ENCODE results near the gene ORM1.

The ORM1 gene

DNA sequence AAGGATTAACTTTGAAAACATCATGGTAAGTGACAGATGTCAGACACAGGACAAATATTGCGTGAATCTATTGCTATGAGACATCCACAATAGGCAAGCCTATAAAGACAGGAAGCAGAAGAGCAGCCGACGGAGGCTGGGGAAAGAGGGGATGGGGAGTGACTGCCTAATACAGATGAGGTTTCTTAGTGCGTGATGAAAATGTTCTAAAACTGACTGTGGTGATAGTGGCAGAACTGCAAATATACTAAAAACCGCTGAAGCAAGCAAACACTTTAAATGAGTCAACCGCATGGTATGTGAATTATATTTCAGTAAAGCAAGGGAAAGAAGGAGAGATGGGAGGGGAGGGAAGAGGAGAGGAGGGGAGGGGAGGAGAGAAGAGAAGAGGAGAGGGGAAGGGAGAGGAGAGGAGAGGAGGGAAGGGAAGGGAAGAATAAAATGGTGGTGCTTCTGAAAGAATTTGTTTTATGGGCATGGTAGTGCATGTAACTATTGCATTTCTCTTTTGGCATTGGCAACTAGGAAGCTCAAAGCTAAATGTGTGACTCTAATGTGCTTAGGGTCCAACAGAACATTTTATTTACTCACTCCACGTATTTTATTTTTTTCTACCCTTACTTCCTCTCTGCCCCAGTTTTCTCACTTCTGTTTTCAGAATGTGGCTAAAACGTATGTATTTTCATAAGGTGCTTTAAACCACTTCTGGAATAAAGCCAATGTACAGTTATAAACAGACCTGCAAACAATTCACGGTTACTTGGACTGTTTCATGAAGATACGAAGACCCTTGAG lies 43.6 kb downstream of the ORM1 start:
- TF ChIP-seq, protein P1, sequence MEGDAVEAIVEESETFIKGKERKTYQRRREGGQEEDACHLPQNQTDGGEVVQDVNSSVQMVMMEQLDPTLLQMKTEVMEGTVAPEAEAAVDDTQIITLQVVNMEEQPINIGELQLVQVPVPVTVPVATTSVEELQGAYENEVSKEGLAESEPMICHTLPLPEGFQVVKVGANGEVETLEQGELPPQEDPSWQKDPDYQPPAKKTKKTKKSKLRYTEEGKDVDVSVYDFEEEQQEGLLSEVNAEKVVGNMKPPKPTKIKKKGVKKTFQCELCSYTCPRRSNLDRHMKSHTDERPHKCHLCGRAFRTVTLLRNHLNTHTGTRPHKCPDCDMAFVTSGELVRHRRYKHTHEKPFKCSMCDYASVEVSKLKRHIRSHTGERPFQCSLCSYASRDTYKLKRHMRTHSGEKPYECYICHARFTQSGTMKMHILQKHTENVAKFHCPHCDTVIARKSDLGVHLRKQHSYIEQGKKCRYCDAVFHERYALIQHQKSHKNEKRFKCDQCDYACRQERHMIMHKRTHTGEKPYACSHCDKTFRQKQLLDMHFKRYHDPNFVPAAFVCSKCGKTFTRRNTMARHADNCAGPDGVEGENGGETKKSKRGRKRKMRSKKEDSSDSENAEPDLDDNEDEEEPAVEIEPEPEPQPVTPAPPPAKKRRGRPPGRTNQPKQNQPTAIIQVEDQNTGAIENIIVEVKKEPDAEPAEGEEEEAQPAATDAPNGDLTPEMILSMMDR (IDR thresholded peaks at IDR 0.05; ENCODE audit: borderline replicate concordance, insufficient read depth, low read depth, low read length): no peak
- H3K4me3 ChIP-seq (ENCODE audit: low read depth, low read length): no peak overlapping the region

DNA sequence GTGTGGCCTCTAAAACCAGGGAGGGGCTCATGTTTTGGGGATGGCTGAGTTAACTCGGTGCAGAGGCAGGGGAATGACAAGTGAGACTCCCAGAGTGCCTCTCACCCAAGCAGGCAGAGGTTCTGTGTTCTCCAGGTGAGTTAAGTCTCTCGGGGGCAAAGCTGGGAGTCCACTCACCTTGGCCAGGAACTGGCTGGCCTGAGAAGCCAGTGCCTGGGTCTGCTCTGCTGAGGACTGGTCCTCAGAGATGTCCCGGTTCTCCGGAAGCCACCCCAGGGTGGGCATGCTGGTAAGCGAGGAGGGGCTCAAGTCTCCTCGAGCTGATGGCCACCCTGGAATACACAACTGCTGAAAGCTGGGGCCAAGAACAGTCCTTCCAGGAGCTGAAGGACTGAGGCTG lies 44.5 kb downstream of the ORM1 start:
- H3K4me3 ChIP-seq (ENCODE audit: low read depth, low read length): no peak overlapping the region
- TF ChIP-seq, protein P1 (IDR thresholded peaks at IDR 0.05; ENCODE audit: borderline replicate concordance, insufficient read depth, low read depth, low read length): no peak

DNA sequence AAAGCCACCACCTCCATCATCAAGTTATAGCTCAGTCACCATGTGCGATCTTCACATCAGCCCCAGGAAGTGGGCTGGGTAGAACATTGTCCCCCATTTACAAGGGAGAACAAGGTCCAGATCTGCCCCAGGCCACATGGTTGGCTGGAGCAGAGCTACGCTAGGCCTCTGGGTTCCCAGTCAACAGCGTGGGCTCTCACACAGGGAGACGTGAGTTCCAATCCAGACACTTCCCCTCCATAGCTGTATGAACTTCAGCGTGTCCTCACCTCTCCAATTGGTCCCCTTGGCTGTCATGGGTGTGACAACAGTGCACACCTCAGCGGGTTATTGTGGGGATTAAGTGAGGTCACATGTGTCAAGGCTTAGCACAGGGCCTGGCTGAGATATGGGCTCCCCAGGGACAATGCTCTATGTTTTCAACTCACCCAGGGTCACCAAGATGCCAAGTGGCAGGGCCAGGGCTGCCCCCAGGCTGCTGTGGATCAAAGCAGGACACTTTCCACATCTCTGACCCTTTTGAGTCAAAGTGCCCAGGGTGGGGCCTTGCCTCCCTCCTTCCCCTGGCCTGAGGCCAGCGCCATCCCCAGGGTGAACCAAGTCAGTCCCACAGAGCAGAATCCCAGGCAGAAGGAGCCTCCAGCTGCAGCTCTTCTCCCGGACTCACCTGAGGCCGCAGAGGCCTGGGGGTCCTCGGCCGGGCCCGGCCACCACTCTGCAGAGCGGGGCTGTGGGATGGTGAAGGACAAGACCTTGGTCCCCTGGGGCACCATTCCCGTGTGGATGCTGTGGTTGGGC lies 45.1 kb downstream of the ORM1 start:
- H3K4me3 ChIP-seq (ENCODE audit: low read depth, low read length): no peak overlapping the region

DNA sequence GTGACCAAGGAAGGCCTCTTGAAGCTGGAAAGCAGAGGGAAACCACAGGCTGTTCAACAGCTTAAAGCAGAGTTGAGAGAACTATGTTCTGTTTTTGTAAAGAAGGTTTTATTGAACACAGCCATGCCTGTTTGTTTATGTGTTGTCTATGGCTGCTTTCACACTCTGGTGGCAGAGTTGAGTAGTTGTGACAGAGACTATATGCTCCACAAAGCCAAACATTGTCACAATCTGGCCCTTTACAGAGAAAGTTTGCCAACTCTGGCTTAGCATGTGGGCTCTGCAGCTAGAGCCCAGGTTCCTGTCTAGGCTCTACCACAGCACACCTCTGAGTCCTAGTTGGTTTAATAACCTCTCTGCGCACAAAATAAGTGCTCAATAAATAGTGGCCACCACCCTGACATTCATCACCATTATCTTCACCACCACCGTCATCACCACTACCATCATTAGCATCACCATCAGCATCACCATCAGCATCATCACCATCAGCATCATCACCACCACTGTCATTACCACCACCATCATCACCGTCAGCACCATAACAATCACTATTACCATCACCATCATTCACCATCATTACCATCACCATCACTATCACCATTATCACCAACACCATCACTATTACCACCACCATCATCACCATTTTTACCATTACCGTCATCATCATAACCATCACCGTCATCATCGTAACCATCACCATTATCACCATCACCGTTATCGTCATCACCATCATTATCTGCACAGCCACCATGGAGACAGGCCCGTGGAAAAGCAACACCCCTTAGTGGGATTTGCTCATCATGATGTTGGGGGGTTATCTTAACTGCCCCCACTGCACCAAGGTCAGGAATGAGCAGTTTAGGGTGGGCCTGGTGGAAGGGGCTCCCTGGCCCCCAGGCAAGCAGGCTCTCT lies 46.6 kb downstream of the ORM1 start:
- no peak overlapping the region for H3K4me3 ChIP-seq (ENCODE audit: low read depth, low read length)
- TF ChIP-seq, protein P1 (IDR thresholded peaks at IDR 0.05; ENCODE audit: borderline replicate concordance, insufficient read depth, low read depth, low read length): no peak

More for the DNA sequence above, 45.1 kb downstream of the ORM1 start:
- TF ChIP-seq, protein P1 (IDR thresholded peaks at IDR 0.05; ENCODE audit: borderline replicate concordance, insufficient read depth, low read depth, low read length): no peak

DNA sequence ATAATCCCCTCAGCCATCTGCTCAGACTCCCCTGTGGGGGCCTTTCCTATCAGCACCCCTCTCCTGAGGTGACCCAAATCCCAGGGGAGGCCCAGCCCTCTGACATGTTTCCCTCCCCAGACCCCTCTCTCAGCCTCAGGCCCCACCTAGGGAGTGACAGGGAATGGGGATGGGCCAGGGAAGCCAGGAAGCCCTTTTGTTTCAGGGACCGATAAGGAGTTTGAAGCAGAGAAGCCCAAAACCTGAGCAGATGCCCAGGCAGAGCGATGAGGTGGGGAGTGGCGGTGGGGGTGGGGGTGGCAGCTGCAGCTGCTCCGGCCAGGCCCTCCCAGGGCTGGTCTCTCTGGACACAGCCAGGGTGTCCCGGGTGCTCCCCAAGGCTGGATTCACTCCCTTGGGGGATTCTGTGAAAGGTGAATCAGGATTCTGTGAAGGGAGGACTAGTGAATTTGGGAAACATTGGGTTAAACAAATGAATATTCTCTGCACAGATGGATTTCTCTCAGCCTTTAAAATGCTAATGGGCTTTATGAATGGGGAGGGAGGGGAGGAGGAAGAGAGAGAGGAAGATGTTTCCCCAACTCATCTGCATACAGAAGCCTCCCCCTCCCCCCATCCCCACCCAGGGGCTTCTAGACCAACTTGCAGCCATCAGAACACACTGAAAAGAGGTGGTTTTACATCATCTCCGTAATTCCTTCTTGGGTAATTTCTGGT lies 47.5 kb downstream of the ORM1 start:
- TF ChIP-seq, protein P1 (IDR thresholded peaks at IDR 0.05; ENCODE audit: borderline replicate concordance, insufficient read depth, low read depth, low read length): no peak
- no peak overlapping the region for H3K4me3 ChIP-seq (ENCODE audit: low read depth, low read length)

DNA sequence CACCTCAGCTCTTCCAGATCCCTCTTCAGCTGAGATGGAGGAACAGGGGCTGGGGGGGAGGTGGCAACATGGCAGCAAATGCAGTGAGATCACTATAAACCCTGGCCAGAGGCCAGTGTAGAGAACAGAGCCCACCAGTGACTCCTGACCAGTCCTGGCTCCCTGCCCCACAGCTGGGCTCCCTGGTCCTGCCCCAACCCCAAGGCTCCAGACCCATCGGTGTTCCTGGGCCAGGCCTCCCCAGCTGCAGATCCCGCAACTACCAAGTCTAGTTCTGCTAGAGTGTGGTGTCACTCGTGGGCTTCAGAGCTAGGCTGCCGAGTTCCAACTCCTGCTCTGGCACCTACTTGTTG lies 48.0 kb downstream of the ORM1 start:
- TF ChIP-seq, protein P1 (IDR thresholded peaks at IDR 0.05; ENCODE audit: borderline replicate concordance, insufficient read depth, low read depth, low read length): no peak
- no peak overlapping the region for H3K4me3 ChIP-seq (ENCODE audit: low read depth, low read length)

Measured in GM12875 (cell line).